Lower leg skin (tissue), 3 donors: ENCODE results near the gene CACNG1.

Experiments used
- CTCF ChIP-seq, 3 donors: fragments of 450-650 bp; IDR thresholded peaks; one replicate each; pipeline ENCODE4 v1.5.1; 2016; ENCODE audit warnings: antibody characterized with exemption in 3 of 3, mild to moderate bottlenecking in 3 of 3, moderate library complexity in 2 of 3
- POLR2A ChIP-seq, 2 donors: fragments of 450-650 bp; IDR thresholded peaks; one replicate each; pipeline ENCODE4 v1.6.1; 2016 to 2017; ENCODE audit warnings: antibody characterized with exemption in 2 of 2, mild to moderate bottlenecking in 1 of 2, moderate library complexity in 1 of 2

GRCh38 chr17:67021743-67022450 is 22.5 kb upstream of the CACNG1 start:
- no peak for TF ChIP-seq CTCF (IDR thresholded peaks at IDR 0.05)
- no peak for TF ChIP-seq POLR2A (IDR thresholded peaks at IDR 0.05)
